ENCODE results near the gene DENND11. TPM values are rescaled to one million over a fixed set of nuclear protein-coding genes. Genes with fewer than 3 reads are reported as not detected.

Gene DENND11, protein sequence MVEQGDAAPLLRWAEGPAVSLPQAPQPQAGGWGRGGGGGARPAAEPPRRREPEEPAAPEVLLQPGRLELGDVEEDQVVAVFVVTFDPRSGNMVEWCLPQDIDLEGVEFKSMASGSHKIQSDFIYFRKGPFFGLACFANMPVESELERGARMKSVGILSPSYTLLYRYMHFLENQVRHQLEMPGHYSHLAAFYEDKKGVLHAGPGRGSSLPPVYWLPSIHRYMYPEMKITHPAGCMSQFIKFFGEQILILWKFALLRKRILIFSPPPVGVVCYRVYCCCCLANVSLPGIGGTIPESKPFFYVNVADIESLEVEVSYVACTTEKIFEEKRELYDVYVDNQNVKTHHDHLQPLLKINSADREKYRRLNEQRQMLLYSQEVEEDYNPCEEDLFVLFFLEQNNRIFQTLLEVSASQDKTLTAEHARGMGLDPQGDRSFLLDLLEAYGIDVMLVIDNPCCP
- total RNA-seq: 19.1 TPM

DNA sequence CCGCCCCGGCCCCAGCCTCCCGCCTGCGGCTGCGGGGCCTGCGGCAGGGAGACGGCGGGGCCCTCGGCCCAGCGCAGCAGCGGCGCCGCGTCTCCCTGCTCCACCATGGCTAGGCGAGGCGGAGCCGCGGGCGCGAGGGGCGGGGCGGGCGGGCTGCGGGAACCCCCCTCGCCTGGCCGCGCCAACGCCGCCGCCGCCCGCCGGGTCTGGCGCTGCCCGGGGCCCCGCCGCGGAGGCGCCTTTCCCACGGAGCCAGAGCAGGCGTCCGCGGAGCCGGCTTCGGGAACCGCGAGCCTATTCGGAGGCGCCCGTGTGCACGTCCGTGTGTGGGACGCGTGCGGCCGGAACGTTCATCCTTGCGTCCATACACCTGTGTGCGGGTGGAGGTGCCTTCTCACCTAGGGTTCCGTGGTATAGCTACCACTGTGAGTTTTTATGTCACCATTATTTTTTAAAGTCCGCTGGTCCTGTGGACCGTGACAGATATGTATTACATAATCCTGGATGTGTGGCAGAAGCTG is at the start of gene DENND11:
TSS of gene DENND11 (minus strand) at position 120 of the 521 bp plus-strand sequence. CDS start at position 107, 13 bp downstream.
- DNase-seq (ENCODE audit: low spot score): no peak

DNA sequence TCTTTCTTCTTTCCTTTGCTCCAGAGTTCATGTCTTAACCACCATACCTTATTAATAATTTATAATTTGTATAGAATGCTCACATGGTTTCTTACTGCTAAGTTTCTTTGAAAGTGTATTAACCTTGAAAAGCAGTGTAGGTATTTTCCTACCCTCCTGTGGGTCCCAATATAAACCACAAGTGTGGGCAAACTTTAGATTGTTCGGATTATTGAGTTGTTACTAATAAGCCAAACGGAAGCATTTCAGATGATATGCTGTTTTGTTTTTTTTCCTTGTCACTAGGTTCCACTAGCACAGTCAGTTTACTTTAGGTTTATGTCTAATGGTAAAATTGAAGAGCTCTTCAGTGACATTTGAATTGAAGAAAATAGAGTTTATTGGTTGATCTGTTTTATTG is 46.4 kb upstream of the DENND11 start:
- no peak for DNase-seq (ENCODE audit: low spot score)

DNA sequence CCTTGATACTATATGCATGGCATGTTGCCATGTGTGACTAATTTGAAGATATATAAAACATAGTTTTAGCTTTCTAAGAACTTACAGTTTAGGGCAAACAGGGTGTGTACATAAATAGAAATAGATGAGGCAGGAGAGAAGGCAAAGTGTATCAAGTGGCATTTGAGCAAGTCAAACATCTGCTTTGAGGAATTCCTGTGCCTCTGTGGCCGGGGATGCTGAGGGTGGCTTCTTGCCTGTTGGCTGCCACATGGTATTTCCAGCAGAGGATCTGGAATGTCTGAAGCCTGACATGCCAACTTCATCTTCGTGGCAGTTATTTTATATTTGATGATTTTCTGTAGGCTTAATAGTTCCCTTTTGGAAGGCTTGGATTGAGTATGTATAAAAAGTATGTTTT is 42.2 kb upstream of the DENND11 start:
- no peak for DNase-seq (ENCODE audit: low spot score)

DNA sequence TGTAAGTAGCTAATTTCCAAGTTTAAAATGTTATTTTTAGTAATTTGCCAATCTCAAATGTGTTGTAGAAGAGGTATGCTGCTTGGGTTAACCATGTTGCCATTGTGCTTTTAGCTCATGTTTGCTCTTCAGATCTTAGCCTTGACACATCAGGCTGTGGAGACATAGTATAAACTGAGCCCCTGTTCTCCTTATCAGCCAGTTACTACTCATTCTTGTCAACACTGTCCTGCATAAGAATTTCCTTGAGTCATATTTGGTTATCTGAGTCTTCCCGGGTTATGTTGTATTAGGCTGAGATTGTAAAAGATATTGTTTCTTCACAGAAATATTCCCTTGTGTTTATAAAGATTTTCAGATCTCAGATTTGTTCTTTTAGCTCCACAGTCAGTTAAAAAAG is 40.3 kb upstream of the DENND11 start:
- no peak for DNase-seq (ENCODE audit: low spot score)

DNA sequence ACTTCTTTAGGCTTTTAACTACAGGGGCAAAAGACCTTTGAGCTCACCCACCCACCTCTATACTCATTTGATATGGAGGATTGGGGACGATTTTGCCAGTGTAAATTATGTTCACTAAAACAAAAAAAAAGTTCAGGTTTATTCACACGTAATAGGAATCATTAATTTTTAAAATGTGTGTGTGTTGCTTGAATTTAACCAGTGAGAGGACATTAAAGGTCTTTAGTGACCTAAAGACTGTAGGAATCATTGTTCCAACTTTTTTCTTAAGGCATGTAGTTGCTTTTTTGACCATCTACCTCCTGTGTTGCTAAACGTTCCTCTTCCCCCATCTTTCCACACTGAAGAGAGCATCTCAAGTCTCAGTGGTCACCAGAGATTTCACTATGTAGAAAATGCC is 37.3 kb upstream of the DENND11 start:
- DNase-seq (ENCODE audit: low spot score): no peak

DNA sequence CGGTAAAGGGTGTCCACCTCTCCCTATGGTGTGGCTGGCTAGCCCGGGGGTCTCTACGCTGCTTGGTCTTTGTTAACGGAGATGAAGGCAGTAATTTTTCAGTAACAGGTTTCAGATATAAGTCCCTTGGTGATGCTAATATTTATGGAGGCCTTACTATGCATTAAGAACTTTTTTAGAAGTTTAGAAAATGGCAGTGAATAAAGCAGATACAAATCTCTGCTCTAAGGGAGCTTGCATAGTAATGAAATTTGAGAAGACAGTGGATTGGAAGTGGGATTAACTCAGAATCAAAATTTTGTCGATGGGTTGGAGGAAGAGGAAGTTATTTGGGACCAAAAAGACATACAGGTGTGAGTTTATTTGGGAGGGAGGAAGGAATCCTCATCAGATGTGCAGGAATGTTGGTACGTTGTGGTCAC is 36.6 kb upstream of the DENND11 start:
- no peak for DNase-seq (ENCODE audit: low spot score)

DNA sequence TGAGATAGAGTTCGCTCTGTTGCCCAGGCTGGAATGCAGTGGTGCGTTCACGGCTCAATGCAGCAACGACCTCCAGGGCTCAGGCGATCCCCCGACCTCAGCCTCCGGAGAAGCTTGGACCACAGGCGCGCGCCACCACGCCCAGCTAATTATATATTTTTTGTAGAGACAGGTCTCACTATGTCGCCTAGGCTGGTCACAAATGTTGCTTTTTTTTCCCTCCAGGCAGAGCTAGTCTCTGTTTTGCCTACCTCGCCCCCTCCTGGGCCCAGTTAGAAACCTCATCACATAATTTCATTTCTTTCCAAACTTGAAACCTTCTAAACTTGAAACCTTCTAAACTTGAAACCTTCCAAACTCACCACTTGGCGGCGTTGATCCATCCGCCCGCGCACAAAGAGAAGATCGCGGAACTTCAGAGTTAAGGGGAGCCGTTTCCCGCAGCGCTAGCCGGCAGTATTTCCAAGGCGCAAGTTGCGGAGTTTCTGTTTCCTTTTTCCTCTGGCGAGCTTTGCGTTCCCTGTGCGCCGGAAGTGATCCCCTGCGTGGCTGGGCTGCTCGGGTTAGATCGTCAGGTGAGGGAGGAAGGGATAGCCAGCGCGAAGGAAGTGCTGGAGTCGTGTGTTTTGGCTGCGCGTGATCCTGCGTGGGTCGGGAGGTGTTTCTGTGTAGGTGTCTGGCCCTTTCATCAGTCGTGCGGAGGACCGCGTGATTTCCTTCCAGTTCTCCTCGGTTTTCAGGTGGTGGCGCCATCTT is 36.0 kb upstream of the DENND11 start, which contains the start of gene SSBP1:
TSS of gene SSBP1 (plus strand) at position 523 of the 756 bp plus-strand sequence. CDS start 809 bp downstream, outside the sequence.
- peak; percentile 94 for DNase-seq (ENCODE audit: low spot score)

DNA sequence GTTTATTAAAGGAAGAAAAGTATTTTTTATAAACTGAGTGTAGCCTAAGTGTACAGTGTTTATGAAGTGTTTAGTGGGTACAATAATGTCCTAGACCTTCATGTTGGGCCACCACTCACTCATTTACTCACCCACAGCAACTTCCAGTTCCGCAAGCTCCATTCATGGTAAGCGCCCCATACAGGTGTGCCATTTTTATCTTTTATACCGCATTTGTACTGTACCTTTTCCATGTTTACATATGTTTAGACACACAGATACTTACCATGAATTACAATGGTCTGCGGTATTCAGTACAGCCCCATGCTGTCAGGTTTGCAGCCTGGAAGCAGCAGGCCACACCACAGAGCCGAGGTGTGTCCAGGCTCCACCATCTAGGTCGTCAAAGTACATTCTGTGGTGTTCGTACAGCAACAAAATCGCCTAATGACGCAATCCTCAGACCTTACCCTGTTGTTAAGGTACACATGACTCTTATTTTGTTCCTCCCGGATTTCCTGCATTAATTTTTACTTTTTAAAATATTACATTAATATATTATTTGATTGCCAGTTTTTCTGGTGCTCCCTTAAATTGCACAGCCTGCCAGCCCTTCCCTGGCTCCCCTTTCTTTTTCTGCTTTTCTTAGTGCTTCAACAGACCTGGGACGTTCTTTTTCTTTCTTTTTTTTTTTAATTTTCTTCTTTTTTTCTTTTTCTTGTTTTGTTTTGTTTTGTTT is 35.3 kb upstream of the DENND11 start:
- no peak for DNase-seq (ENCODE audit: low spot score)

DNA sequence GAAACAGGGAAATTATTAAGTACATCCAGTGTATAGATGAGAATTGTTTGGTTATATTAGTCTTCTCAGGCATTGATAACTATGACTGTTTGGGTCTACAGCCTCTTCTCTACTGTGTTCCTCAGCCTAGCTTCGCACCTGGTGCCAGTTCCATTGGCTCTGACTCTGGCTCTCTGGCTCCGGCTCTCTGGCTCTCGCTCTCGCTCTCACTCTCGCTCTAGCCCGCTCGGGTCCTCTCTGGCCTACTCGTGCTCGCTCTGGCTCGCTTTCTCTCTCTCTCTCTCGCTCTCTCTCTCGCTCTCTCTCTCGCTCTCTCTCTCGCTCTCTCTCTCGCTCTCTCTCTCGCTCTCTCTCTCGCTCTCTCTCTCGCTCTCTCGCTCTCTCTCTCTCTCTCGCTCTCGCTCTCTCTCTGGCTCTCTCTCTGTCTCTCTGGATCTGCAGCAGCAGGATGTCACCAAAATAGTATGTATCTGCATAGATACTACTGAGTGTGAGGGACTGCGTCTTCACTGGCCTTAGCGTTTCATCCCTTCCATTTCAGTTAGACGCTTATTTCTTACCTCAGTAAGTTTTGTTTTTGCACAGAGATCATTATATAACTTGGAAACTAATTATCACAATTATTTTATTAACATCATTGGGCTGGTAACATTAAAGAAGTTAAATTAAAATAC is 29.6 kb upstream of the DENND11 start:
- DNase-seq (ENCODE audit: low spot score): no peak

DNA sequence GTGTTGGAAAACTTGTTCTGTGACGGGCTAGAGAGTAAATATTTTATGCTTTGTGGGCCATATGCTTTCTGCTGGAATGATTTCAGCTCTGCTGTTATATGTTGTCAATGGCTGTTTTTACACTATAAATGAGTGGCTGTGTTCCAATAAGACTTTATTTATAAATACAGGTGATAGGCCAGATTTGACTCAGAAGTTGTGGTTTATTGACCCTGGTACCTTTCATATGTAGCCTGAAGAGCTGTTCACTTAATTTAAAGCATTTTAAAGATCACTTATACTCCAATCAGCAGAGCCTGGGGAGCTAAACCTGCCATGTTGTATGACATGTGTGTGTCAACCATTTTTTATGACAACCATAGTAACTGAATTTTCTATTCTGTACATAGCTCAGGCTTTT is 27.1 kb upstream of the DENND11 start:
- no peak for DNase-seq (ENCODE audit: low spot score)

DNA sequence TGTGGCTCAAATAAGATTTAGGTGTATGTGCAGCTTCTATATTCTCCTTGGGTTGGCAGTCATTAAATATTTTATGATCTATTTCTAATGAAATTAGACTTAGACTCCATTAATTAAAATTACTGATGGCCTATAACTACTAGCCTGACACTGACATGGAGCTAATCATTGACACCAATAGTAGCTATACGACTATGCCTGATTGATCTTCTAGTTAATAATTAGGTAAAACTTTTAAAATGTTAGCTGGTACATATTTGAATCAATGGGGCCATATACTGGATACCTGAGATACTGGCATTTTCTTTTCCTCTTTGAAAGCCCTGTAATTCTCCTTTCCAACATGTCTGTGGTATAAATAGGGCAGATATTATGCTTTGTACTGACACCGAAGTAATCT is 20.6 kb upstream of the DENND11 start:
- DNase-seq (ENCODE audit: low spot score): no peak

DNA sequence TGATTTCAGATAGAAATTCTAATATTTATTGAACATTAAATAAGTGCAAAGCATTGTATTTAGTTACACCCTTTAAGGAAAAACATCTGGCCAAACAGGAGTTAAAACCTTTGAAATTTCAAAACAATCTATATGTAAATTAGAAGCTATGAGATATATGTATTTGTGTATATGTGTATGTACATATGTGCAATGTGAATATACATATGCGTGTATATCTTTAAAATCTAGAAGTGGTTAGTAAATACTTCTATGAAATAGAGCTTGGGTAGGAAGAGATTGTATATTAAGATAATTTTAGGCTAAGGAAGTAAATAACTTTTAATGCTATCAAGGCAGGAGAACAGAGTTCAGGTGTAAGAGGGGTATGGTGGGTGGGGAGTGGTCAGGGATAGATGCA is 15.5 kb upstream of the DENND11 start:
- DNase-seq (ENCODE audit: low spot score): no peak

DNA sequence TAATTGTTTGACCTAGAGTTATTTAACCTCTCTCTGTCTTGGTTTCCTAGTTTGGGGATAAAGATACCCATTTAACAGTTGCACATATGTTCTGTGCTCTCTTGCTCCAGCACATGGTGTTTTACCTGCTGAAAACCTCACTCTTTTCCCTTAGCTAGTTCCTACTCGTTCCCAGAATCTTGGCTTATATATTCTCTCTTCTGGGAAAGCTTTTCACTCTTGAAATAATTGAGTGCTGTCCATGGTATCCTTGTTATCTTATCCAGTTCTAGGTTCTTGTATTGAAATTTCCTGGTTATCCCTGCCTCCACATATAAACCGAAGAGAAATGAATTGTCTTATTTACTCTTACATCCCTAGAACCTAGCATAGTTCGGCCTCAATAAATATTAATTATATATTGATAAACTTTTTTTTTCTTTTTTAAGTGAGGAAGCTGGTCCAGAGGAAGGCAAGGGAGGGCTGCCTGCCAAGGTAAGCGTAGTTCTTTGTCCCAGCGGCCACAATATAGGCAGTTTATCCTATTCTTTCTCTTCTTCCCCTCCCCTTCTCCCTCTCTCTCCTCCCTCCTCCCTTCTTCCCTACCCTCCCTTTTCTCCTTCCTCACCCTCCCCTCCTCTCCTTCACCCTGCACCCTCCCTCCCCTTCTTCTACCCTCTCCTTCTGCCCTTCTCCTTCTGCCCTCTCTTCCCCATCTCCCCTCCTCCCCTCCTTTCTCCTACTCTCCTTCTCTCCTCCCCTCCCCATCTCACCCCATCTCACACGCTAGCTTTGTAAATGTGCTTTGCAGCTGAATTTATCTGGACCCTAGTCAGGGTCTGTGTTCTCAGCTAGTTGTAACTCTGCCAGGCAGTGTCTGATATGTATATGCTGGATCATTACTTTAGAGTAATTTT is 14.1 kb upstream of the DENND11 start:
- no peak for DNase-seq (ENCODE audit: low spot score)

DNA sequence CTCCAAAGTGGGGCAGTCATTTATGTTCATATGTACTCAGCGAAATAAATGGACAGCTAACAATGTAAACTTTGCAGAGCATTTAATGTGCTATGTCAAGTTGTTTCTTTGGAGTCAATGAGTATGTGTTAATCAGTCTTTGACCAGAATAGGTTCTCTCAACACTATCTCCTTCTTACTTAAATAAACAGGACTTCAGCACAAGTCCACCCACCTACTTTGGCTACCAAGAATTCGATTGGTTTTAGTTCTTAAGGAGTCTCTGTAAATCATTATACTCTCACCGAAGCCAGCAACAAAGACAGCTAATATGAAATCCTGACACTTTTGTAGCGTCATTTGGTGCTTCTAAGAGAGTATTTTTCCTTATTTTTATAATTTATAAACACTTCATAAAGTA is 13.1 kb upstream of the DENND11 start:
- DNase-seq (ENCODE audit: low spot score): no peak

DNA sequence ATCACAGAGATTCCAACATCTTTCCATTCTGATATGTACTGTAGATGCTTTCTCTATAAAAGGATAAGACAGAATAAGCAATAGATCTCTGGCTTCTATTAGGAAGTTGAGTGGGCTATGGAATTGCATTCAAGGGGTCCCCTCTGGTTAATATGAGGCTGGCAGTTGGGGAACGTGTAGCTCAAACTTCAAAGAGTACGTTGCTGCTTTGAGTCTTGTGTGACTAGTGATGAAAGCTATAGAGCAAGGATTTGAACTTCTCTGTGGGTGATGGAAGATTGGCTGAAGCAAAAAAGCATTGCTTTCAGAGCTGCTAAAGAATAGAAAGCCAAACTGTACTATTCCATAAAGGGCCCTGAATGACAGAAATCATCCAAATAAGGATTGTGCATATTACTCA is 12.6 kb upstream of the DENND11 start:
- no peak for DNase-seq (ENCODE audit: low spot score)

DNA sequence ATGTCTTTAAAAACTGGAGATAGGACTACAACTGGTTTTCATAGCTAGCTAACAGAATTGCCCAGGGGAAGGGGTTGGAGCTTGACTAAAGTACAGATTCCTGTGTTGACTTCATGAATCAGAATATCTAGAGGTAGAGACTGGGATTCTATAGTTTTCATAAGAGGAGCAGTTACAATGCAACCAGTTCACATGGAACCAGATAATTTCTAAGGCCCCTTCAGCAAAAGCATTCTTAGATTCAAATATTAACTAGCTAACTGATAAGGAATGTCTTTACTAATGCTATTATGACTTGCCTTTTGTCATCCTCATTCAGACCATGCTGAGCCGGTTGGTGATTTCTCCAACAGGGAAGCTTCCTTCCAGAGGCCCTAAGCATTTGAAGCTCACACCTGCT is 11.9 kb upstream of the DENND11 start:
- no peak for DNase-seq (ENCODE audit: low spot score)

DNA sequence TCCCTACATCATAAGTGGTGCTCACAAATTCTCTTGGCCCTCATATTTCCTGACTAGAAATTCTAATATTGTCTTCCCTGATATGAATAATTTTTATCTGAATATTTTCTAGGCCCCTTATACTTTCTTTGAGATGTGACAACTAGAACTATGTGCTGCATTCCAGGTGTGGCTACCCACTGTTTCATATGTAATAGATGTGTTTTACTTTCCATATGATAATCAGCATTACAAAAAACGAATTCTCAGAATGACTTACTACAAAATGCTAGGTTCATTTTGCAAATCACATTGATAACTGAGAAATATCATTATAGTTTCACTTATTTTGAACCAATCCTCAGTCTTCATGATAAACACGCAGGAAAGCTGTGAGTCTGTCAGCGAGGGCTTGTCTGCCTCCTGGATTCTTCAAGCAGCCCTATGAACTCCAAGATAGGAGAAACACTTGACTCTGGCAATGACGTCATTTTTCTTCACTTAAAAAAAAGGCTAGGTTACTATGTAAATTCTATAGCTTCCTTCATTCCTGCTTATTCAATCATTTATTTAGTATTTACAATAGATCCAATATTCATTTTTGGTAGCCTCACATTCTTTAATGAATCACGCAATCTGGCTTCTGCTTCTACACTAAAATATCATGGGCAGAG is 10.8 kb upstream of the DENND11 start:
- DNase-seq (ENCODE audit: low spot score): no peak

DNA sequence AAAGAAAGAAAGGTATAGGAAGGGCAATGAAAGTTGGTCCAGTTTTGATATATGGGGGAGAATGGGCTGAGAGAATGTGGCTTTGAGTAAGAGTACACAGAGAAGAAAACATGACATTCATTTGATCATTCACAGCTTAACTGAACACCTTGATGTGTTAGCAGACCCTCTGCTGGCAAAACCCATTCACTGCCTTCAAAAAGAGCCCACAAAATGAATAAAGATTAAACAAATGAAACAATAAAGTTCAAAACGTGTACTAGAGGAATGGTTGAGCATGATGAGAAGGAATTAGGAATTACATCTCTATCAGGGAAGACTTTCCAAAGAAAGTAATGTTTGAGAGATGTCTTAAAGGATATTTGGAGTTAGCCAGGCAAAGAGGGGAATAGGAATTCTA is 8.3 kb upstream of the DENND11 start:
- DNase-seq (ENCODE audit: low spot score): no peak

DNA sequence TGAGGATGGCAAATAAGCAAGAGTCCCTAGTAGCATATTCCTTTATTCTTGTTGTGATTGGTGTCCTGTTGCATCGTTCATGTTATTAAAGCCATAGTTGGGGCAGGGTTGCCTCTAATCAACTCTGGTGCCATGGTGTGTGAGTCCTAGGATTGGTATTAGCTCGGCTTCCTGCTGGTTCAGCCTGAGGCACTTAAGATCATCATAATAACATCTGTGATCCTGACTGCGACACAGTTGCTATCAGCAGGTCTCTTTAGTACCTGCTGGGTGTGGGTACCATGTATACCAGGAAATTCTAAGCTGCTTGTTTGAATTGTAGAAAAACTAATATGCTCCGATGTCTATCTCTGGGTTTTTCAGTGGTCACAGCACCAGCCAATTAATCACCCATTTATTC is 7.8 kb upstream of the DENND11 start:
- no peak for DNase-seq (ENCODE audit: low spot score)

DNA sequence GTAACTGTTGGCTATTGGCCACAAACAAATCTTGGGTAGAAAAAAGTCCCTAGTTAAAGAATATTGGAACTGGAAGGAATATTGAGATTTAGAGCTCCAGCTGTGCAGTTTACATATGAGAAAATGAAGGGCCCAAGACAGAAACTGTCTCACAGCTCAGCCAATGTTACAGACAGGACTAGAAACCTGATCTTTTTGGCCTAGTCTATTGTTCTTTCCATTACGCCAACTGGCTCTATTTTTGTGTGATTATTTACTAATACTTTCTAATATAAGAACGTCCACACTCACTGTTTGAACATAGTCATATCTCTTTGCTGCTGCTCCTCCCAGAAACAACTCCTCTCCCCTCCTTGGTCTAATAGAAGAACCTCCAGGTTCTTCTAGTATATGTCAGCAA is 7.4 kb upstream of the DENND11 start:
- no peak for DNase-seq (ENCODE audit: low spot score)
